ENCODE data around the gene ETS1. TPM values are rescaled to one million over a fixed set of nuclear protein-coding genes. Genes with fewer than 3 reads are reported as not detected.

Gene ETS1
- polyA plus RNA-seq, 2 of the 4 experiments (the other 2 are of a cell fraction) = 14.5 to 18.8 TPM

DNA sequence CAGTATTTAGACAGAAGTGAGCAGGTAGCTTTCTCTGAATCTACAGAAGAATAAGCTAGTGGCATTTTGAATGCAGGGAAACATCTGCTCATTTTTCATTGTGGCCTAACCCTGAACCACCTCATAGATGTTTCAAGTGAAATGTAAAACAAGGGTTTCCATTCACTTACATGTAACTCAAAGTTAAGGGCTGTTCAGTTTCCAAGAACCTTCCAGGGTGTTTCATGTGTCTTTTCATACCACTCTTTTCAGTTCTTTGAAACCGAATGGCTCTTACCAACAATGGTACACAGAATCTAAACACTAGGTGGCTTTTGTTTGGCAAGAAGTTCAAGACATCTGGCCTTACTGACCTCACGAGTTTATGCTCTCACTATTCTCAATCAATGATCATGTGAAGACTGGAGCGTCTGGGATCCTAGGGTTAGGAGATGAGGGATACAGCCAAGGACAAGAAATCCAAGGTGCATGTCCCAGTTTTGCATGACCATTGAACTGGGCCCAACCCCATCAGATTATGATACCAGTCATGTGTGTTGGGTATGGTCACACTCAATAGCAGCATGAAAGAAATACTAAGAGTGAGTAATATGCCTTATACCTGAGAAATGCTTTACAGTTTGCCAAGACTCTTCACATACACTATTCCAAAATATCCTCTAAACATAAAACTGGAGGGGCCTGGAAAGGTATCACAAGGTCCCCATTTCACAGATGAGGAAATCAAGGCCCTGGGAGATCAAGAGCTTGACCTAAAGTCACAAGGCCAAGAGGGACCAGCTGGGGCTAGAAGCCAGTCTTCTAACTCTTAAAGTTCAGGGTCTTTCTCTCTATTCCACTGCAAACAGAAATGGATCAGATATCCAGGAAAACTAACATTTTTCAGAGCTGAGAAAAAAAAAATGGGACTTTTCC is 92.7 kb downstream of the ETS1 start:
- CTCF ChIA-PET = no interaction called here
- peak overlapping the region; percentile 80 to 90 for H3K27ac ChIP-seq
- TF ChIP-seq KDM1A (IDR thresholded peaks at IDR 0.05; ENCODE audit: low read depth) = peak; percentile 71; the same call in 1 of the 2 replicates
- TF ChIP-seq, protein P1, sequence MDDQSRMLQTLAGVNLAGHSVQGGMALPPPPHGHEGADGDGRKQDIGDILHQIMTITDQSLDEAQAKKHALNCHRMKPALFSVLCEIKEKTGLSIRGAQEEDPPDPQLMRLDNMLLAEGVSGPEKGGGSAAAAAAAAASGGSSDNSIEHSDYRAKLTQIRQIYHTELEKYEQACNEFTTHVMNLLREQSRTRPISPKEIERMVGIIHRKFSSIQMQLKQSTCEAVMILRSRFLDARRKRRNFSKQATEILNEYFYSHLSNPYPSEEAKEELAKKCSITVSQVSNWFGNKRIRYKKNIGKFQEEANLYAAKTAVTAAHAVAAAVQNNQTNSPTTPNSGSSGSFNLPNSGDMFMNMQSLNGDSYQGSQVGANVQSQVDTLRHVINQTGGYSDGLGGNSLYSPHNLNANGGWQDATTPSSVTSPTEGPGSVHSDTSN (IDR thresholded peaks at IDR 0.05) = no peak
- TF ChIP-seq HOXB5 (CRISPR knock-in tag; IDR thresholded peaks at IDR 0.05) = no peak

DNA sequence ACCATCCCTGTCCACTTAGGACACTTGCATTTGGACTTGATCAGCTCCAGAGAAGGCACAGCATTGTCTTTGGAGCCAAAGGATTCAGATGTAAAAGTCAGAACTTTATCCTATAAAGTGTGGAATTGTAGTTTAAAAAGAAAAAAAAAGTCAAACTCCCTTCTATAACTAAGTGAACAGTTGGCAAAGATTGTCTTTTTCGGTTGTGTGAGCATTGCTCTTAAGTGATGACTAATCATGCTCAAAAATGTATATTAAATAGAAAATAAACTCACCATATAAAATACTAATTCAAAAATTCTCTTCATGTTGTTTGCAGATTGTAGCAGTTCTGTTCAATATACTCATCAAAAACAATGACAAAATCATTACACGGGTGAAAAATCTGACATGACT is 93.8 kb downstream of the ETS1 start:
- DNase-seq (ENCODE audit: low read depth in 1 of 2, low spot score in 1 of 2) (no peak), ATAC-seq (no peak), FAIRE-seq (no peak)
- Histone ChIP-seq H3K4me1 (peaks cover 78% of the 10 kb centered on the region), H3K27ac (peak overlapping the region; percentile 62 to 81; a peak in 5 of 6 replicates), H3K4me2 (peak overlapping the region; percentile 60), H3K4me3 (no peak overlapping the region), H3K9me3 (no peaks in the 10 kb centered on the region)
- ChIA-PET CTCF (no interaction called here), POLR2A (no interaction called here)
- WGBS (ENCODE audit: missing lambda C conversion rate) = 70% methylated on average over 2 of the region's 2 CpGs
- TF ChIP-seq, protein P2, sequence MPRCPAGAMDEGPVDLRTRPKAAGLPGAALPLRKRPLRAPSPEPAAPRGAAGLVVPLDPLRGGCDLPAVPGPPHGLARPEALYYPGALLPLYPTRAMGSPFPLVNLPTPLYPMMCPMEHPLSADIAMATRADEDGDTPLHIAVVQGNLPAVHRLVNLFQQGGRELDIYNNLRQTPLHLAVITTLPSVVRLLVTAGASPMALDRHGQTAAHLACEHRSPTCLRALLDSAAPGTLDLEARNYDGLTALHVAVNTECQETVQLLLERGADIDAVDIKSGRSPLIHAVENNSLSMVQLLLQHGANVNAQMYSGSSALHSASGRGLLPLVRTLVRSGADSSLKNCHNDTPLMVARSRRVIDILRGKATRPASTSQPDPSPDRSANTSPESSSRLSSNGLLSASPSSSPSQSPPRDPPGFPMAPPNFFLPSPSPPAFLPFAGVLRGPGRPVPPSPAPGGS (IDR thresholded peaks at IDR 0.05) = no peak
- TF ChIP-seq JUN (IDR thresholded peaks at IDR 0.05) = no peak
- TF ChIP-seq TFCP2L1 (CRISPR knock-in tag; IDR thresholded peaks at IDR 0.05) = no peak
- TF ChIP-seq RFX5 (IDR thresholded peaks at IDR 0.05) = no peak
- TF ChIP-seq CBX8 (IDR thresholded peaks at IDR 0.05) = no peak
- TF ChIP-seq, protein P3, sequence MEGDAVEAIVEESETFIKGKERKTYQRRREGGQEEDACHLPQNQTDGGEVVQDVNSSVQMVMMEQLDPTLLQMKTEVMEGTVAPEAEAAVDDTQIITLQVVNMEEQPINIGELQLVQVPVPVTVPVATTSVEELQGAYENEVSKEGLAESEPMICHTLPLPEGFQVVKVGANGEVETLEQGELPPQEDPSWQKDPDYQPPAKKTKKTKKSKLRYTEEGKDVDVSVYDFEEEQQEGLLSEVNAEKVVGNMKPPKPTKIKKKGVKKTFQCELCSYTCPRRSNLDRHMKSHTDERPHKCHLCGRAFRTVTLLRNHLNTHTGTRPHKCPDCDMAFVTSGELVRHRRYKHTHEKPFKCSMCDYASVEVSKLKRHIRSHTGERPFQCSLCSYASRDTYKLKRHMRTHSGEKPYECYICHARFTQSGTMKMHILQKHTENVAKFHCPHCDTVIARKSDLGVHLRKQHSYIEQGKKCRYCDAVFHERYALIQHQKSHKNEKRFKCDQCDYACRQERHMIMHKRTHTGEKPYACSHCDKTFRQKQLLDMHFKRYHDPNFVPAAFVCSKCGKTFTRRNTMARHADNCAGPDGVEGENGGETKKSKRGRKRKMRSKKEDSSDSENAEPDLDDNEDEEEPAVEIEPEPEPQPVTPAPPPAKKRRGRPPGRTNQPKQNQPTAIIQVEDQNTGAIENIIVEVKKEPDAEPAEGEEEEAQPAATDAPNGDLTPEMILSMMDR (IDR thresholded peaks at IDR 0.05) = no peak
- no peak for TF ChIP-seq HOXB13 (CRISPR knock-in tag; IDR thresholded peaks at IDR 0.05; ENCODE audit: low read depth)
- TF ChIP-seq, protein P1 (IDR thresholded peaks at IDR 0.05) = no peak
- TF ChIP-seq, protein P4, sequence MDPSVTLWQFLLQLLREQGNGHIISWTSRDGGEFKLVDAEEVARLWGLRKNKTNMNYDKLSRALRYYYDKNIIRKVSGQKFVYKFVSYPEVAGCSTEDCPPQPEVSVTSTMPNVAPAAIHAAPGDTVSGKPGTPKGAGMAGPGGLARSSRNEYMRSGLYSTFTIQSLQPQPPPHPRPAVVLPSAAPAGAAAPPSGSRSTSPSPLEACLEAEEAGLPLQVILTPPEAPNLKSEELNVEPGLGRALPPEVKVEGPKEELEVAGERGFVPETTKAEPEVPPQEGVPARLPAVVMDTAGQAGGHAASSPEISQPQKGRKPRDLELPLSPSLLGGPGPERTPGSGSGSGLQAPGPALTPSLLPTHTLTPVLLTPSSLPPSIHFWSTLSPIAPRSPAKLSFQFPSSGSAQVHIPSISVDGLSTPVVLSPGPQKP (IDR thresholded peaks at IDR 0.05; ENCODE audit: low read depth, low read length) = no peak
- no peak for TF ChIP-seq POLR2AphosphoS2 (conservative IDR thresholded peaks at IDR 0.05; ENCODE audit: low read length)
- TF ChIP-seq RNF2 (IDR thresholded peaks at IDR 0.05; ENCODE audit: borderline replicate concordance, low read depth) = no peak
- TF ChIP-seq, protein P5, sequence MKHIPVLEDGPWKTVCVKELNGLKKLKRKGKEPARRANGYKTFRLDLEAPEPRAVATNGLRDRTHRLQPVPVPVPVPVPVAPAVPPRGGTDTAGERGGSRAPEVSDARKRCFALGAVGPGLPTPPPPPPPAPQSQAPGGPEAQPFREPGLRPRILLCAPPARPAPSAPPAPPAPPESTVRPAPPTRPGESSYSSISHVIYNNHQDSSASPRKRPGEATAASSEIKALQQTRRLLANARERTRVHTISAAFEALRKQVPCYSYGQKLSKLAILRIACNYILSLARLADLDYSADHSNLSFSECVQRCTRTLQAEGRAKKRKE (CRISPR knock-in tag; IDR thresholded peaks at IDR 0.05; ENCODE audit: low read depth) = no peak
- TF ChIP-seq EP300 (IDR thresholded peaks at IDR 0.05) = no peak
- no peak for TF ChIP-seq SMC3 (IDR thresholded peaks at IDR 0.05)
- no peak for TF ChIP-seq FOXS1 (CRISPR knock-in tag; IDR thresholded peaks at IDR 0.05)
- TF ChIP-seq FOSL2 (IDR thresholded peaks at IDR 0.05) = no peak
- TF ChIP-seq FOSL2 (CRISPR knock-in tag; IDR thresholded peaks at IDR 0.05) = no peak
- TF ChIP-seq TP53 (CRISPR knock-in tag; IDR thresholded peaks at IDR 0.05) = no peak

More for the DNA sequence above, 92.7 kb downstream of the ETS1 start:
- ATAC-seq = no peak
- POLR2A ChIA-PET = interaction anchor here (0.6 kb wide), 1 partner anchor 10 kb away, joined by 3 read pairs; no protein-coding TSS in a partner anchor
- no peak for DNase-seq (ENCODE audit: low read depth in 1 of 2, low spot score in 1 of 2)
- no peak for FAIRE-seq
- H3K4me1 ChIP-seq = peaks cover 84% of the 10 kb centered on the region
- 89% methylated on average over 2 of the region's 3 CpGs for WGBS (ENCODE audit: missing lambda C conversion rate)
- peak overlapping the region; percentile 85; the same call in 2 of the 3 replicates for H3K4me2 ChIP-seq
- H3K4me3 ChIP-seq = no peak overlapping the region
- H3K9me3 ChIP-seq = no peaks in the 10 kb centered on the region

Measured in A549 (cell line).